Hypothalamus (tissue), 51 donors: Measurements from ENCODE around the gene ERVH48-1.
"Not testable (repeated sequence)": the region's sequence is repeated elsewhere in the genome, so short reads cannot be mapped to it uniquely, and the experiment has no call there.

Source experiments
- DNase-seq, 51 donors: peaks; one replicate each; lab custom pipeline; 2025; lab: John Stamatoyannopoulos, UW

Gene ERVH48-1

DNA sequence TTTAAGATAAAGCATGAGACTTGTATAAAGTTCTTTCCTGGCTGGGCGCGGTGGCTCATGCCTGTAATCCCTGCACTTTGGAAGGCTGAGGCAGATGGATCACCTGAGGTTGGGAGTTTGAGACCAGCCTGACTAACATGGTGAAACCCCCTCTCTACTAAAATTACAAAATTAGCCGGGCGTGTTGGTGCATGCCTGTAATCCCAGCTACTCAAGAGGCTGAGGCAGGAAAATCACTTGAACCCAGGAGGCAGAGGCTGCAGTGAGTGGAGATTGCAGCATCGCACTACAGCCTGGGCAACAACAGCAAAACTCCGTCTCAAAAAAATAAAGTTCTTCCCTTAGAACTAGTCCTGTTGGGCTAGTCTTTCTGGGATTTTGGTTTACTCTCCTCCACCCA, 13.5 kb downstream of the ERVH48-1 start:
- DNase-seq: not testable (repeated sequence)

DNA sequence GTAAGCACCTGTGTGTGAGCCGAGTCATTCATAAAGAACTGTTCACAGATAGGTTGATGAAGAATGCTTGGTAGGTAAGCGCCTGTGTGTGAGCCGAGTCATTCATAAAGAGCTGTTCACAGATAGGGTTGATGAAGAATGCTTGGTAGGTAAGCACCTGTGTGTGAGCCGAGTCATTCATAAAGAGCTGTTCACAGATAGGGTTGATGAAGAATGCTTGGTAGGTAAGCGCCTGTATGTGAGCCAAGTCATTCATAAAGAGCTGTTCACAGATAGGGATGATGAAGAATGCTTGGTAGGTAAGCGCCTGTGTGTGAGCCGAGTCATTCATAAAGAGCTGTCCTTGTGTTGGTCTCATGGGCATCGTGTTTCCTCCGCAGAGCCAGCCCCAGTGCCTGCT, 16.9 kb downstream of the ERVH48-1 start:
- DNase-seq: not testable (repeated sequence)

DNA sequence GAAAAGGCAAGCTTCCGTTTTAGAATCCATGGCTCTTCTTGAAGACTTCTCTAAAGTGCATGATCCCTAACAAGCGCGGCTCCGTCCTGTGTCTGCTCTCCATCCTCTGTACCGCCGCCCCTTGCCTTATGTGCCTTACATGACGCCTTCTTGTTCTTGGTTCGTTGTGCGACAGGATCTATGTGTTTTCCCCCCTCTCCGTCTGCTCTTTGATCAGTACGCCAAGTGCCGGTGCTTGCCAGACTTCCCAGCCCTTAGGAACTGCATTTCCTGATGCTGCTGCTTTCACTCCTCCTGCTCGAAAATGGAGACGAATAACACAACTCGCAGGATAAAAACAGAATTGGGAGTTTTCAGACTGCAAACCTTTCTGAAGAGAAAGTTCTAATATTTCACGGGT, 19.2 kb downstream of the ERVH48-1 start:
- no peak for DNase-seq

DNA sequence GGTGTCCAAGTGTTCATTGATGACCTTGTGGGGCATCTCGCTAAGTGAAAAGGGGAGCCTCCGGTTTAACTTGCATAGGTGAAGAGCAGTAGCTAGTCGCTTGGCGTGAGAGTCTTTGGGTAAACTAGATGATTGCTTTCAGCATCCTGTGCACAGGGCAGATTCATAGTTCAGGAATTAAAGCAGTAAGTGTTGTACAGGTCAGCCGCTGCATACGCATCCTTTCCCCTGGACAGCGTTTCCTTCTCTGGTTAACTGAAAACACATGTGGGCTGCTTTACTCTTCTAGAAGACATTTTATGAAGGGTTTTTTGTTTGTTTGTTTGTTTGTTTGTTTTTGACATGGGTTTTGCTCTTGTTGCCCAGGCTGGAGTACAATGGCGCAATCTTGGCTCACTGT, 20.2 kb downstream of the ERVH48-1 start:
- DNase-seq: no peak

DNA sequence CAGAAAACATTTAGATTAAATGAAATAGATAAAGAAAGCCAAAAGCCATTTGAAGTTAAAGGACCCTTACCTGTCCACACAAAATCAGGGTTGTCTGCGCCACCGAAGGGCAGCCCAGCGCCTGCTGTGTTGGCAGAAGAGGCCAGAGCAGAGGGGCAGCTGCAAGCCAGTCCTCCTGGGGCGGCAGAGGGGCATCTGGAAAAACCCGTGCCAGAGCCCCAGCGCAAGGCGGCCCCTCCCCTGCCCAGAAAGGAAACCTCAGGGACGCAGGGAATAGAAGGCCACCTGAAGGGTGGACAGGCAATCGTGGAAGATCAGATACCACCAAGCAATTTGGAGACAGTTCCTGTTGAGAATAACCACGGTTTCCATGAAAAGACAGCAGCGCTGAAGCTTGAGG, 21.6 kb downstream of the ERVH48-1 start:
- no peak for DNase-seq

DNA sequence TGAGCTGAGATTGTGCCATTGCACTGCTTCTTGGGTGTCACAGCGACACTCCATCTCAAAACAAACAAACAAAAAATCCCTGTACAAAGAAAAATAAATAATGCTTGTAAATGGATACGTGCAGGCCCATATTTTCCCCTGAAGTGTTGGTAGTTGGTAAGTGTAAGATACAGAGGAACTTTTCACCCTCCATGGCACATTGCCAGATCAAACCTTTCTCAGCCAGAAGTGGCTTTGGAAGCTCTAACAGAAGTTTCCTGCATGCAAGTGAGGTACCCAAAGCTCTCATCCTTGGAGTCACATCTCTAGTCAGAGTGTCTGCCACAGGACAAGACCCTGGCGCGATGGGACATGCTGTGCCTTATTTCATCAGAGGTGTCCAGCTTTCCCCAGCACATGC, 25.0 kb downstream of the ERVH48-1 start:
- no peak for DNase-seq

DNA sequence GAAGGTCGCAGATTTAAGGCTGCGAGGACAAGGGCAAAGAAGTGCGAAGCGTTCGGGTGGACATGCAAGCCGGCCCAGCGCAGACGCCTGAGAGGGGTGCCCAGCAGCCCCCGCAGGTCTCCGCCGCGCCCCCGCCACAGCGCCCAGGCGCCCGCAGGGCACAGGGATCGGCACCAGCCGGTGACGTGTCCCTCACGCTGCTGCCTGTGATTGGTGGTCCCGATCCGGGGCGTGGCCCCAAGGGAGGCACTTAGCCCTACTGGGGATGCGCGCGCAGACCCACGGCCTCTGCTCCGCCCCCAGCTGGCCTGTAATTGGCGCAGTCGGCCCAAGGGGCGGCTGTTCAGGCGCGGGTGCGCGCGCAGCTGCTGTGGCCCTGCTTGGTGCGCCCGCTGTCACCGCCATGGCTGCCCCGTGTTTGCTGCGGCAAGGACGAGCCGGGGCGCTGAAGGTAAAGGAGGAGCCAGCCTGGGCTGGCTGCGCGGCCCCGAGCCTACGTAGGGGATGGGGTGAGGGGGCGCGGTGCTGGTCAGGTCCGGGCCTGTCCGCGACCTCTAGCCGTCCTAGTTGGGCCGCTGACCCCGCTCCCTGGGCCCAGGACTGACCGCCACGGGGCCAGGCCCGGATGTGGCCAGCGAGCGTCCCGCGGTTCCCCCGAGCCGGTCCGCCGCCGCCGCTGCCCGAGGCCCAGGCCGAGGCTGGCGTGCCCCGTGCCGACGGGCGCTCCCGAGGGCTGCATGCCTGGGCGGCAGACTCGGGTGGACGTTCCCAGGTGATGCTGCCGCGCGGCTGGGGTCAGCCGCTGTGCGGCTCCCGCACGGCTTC, 32.3 kb downstream of the ERVH48-1 start, which contains the start of gene NDUFV3:
NDUFV3 (plus strand) TSS at position 379 of the 825 bp plus-strand sequence; CDS start at position 404, 25 bp downstream.
- peak; percentile 88 to 100 (median 99) for DNase-seq

DNA sequence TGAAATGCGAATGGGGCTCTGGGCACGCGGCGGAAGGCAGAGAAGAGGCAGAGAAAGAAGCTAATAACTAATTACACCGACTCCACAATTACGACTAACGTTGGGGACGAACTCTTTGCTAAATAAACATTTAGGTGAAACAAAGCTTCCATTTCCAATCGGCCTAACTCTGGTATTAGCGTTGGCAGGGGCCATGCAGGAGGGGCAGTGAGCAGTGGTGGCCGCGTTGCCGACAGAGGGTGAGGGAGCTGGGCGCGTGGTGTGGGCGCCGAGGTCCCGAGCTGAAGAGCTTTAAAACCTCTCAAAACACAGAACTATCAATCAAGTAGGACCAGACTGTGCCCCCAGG, 32.9 kb downstream of the ERVH48-1 start:
- DNase-seq: peak in 1 of 51 donors; percentile 64

DNA sequence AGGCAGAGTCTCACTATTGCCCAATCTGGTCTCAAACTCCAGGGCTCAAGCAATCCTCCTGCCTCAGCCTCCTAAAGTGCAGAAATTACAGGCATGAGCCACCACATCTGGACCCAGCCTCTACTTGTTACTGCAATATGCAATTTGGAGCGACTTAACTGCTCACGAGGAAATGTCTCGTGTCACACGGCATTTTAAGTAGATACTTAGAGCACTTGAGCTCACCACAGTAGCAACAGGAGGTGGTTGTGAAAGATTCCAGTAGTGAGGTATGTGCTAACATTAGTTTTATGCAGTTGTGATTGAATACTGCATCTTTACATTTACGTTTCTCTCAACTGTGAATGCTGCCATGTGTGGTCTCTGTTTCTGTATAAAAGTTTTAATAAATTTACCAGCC, 38.1 kb downstream of the ERVH48-1 start:
- DNase-seq: no peak

DNA sequence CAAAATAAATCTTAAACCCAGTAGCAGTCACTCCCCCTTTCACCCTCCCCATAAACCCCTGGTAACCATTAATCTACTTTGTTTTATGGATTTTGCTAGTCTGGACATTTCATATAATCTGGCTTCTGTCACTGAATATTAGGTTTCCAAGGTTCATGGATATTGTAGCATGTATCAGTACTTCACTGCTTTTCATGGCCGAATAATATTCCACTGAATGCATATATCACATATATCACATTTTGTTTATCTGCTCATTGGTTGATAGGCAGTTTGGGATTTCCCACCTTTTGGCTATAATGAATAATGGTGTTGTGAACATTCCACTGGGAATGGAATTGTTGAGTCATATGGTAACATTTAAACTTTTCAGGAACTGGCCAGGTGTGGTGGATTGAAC, 41.5 kb downstream of the ERVH48-1 start:
- no peak for DNase-seq

DNA sequence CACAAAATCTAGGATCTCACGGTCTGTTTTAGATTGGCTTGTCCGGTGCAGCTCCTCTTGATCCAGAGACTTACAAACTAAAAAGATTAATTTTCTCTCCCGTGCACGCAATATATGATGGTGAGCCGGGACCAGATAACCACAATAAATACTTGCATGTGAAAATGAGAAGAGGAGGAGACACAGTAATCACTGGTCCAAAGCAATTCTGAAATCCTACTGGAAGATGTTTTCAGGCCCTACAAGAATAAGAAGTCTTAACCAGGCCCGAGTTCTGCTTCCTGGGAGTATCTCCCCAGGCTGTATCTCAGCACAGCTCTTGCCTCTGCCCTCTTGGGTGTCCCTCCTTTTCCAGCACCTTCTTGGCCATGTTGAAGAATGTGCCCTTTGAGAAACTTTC, 45.1 kb downstream of the ERVH48-1 start:
- no peak for DNase-seq

DNA sequence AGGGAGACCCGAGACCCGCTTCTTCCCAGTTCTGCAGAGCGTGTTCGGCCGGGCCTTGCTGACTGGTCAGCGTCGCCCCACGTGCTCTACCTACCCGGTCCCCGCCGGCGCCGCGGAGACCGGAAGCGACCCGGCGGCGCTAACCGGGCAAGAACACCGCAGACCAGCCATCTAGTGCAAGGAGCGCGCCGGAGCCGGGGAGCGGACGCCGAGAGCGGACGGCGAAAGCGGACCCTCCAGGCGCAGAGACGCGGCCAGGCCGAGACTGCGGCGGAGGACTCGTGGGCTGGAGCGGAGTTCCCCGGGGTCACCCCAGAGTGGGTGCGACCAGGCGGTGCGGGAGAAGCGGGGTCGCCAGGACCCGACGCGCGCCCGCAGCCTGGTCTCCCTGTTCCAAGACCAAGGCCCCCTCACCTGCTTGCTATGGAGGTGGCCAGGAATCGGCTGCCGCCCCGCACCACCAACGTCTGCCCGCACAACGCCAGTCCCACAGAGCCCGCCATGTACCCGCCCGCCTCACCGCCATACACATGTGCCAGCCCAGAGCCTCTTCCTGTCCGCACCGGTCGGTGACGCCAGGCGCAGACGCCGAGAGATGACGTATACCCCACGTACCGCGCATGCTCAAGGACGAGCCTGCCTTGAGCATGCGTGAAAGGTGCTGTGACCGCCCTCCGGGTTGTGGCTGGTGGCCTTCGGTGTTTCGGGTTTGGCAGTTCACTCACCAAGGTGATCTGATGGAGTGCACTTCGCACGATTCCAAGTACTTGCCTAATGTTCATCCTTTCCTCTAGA, 46.2 kb downstream of the ERVH48-1 start, which contains the start of gene WDR4:
WDR4 (minus strand) TSS at position 547 of the 795 bp plus-strand sequence; CDS start at position 503, 44 bp downstream.
- peak; percentile 71 to 99 (median 92) for DNase-seq

DNA sequence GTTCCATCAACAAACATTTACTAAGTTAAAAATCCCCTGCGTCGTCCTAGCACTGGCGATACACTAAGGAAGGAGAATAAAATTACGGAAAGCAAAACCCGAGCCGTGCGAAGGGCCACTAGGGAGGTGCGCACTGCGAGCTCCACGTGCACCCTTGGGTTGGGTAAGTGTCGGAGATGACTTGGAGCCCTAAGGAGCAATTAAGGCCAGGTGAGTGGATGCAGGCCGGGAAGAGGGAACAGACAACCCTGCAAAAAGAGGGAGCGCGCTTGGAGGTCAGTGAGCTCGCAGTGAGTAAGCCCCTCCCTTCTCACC, 46.8 kb downstream of the ERVH48-1 start:
- DNase-seq: no peak

DNA sequence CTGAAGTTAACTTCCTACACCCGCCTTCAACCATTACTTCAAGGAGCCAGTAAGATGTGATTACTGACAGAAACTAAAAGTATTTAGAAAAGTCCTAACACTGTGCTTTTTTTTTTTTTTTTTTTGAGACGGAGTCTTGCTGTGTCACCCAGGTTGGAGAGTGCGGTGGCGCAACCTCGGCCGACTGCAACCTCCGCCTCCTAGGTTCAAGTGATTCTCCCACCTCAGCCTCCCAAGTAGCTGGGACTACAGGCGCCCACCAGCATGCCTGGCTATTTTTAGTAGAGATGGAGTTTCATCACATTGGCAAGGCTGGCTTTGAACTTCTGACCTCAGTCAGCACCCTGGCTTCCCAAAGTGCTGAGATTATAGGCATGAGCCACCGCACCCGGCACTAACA, 49.6 kb downstream of the ERVH48-1 start:
- DNase-seq: not testable (repeated sequence)

DNA sequence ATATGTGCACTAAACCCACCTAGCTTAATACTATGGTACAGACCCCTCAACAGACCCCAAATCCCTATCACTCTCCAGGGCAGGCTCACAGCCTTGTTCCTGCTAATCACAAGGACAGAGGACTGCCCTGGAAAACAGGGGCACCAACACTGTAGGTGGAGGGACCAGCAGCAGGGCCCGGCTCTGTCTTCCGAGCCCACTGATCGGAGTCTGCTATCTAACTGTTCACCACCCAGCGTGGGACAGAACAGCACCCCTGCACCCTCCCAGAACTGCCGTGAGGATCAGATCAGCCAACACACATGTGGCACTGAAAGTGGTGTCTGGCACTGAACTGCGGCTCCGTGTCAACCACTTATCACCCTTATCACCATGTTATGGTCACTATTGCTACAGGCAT, 52.3 kb downstream of the ERVH48-1 start:
- DNase-seq: no peak

DNA sequence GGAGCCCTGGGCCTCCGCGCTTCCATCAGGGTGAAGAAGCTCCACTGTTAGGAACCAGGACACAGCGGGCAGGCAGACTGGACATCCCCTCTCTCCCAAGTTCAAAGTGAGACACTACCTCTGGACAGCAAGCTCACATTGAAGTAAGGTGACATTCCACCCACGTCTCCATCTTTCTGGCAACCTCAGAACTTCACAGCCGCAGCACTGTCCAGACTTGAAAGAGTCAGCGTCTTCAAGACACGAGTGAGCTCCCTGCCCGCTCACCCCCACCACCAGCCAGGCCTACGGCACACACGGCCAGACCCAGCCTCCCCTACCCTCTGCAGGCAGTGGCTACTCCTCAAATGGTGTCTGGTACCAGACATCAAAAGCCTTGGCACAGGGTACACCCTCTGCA, 57.2 kb downstream of the ERVH48-1 start:
- no peak for DNase-seq
